Retinal pigment epithelial cell (primary cell): ENCODE measurements around the gene TTC17.
A peak's percentile ranks its signal among the peaks of the same experiment; 100 is the strongest.

Experiments
- DNase-seq: peaks from one replicate; pipeline ENCODE4 v3.0.0-alpha.2; 2010; ENCODE audit warnings: low read depth
- H3K4me3 ChIP-seq: 2 replicates; pipeline ENCODE4 v1.5.1; 2011; ENCODE audit warnings: mild to moderate bottlenecking, low read length, control low read depth, moderate library complexity
- CTCF ChIP-seq: conservative IDR thresholded peaks from 2 replicates; pipeline ENCODE4 v1.5.1; 2011; ENCODE audit warnings: low read depth, low read length, control low read depth, inconsistent platforms

The TTC17 gene

GRCh38 chr11:43403357-43404231 lies 44.9 kb downstream of the TTC17 start:
- TF ChIP-seq CTCF, result no peak
- no peak for DNase-seq
- no peak overlapping the region for H3K4me3 ChIP-seq

- TF ChIP-seq CTCF, result no peak
- H3K4me3 ChIP-seq, result no peak overlapping the region
- no peak for DNase-seq
Observed at GRCh38 chr11:43404406-43404805, 45.7 kb downstream of the TTC17 start.

GRCh38 chr11:43404836-43405479 lies 46.2 kb downstream of the TTC17 start:
- TF ChIP-seq CTCF, result no peak
- no peak for DNase-seq
- no peak overlapping the region for H3K4me3 ChIP-seq

GRCh38 chr11:43408277-43408676 lies 49.6 kb downstream of the TTC17 start:
- H3K4me3 ChIP-seq, result no peak overlapping the region
- DNase-seq, result no peak
- TF ChIP-seq CTCF, result no peak

GRCh38 chr11:43410394-43410793 lies 51.7 kb downstream of the TTC17 start:
- H3K4me3 ChIP-seq, result no peak overlapping the region
- TF ChIP-seq CTCF, result no peak
- no peak for DNase-seq

GRCh38 chr11:43418197-43418596 lies 59.5 kb downstream of the TTC17 start:
- no peak for TF ChIP-seq CTCF
- H3K4me3 ChIP-seq, result no peak overlapping the region
- DNase-seq, result no peak

GRCh38 chr11:43419460-43419859 lies 60.7 kb downstream of the TTC17 start:
- H3K4me3 ChIP-seq, result no peak overlapping the region
- peak; percentile 70 for TF ChIP-seq CTCF
- DNase-seq, result no peak
